ENCODE data around the gene XPO1. TPM values are rescaled to one million over a fixed set of nuclear protein-coding genes. Genes with fewer than 3 reads are reported as not detected.
"Not testable (repeated sequence)": the region's sequence is repeated elsewhere in the genome, so short reads cannot be mapped to it uniquely, and the experiment has no call there.

Gene XPO1, protein sequence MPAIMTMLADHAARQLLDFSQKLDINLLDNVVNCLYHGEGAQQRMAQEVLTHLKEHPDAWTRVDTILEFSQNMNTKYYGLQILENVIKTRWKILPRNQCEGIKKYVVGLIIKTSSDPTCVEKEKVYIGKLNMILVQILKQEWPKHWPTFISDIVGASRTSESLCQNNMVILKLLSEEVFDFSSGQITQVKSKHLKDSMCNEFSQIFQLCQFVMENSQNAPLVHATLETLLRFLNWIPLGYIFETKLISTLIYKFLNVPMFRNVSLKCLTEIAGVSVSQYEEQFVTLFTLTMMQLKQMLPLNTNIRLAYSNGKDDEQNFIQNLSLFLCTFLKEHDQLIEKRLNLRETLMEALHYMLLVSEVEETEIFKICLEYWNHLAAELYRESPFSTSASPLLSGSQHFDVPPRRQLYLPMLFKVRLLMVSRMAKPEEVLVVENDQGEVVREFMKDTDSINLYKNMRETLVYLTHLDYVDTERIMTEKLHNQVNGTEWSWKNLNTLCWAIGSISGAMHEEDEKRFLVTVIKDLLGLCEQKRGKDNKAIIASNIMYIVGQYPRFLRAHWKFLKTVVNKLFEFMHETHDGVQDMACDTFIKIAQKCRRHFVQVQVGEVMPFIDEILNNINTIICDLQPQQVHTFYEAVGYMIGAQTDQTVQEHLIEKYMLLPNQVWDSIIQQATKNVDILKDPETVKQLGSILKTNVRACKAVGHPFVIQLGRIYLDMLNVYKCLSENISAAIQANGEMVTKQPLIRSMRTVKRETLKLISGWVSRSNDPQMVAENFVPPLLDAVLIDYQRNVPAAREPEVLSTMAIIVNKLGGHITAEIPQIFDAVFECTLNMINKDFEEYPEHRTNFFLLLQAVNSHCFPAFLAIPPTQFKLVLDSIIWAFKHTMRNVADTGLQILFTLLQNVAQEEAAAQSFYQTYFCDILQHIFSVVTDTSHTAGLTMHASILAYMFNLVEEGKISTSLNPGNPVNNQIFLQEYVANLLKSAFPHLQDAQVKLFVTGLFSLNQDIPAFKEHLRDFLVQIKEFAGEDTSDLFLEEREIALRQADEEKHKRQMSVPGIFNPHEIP (N-terminal part only)
- total RNA-seq (2013): 97.7 TPM
- polyA plus RNA-seq: 10 to 100 TPM; 19.0 to 36.4 (median 20.9) TPM
- polyA minus RNA-seq: 37.0 and 51.2 TPM in 2 replicates
- 77.7 to 170 (median 129) reads per million in 11 experiments for total RNA-seq

DNA sequence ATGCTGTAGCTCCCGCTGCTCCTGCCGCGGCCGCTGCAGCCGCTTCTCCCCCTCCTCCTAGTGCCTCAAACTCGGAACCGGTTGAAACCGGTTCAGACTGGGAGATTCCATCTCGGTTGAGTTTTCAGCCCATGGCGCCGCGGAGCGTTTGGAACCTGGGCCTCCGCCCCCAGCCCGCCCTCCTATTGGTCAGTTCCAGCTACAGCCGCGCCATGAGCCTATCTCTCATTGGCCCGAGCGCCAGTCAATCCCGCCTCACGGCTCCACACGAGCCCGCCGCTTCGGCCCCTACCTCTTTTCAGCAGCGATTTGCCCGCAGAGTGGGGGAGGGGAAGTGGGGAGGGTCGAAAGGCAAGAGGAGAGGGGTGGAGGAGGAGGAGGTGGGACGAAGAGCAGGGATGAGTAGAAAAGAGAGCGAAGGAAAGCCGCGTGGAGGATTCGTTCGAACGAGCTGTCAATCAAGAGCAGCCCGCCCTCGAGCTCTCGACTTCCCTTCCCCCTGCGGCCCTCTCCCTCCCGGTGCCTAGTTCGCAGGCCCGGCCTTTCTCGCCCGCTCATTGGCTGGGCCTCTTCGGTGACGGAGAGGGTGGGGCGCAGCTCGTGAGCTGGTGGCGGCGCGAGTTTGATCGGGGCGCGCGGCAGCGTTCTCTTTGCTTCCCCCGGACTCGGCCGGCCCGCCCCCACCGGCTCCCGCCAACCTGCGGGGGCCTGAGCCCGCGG lies at the start of gene XPO1:
Gene XPO1 (minus strand): TSS at position 157 of the 720 bp plus-strand sequence. CDS start 4,459 bp downstream, outside the sequence.
- Histone ChIP-seq H4K20me1 (ENCODE audit: insufficient read depth, low read length) (peaks cover 36% of the 10 kb centered on the region), H3K27ac (ENCODE audit: low read depth in 1 of 2, low read length in 2 of 2) (peak within 1 kb of the TSS; percentile 93 to 99), H3K4me2 (replicated peaks; ENCODE audit: extremely low read depth, low read length, poor library complexity, severe bottlenecking) (peak within 1 kb of the TSS; percentile 90), H3K9ac (ENCODE audit: insufficient read depth, low read length, poor library complexity, severe bottlenecking) (peak within 1 kb of the TSS; percentile 92), H3K36me3 (replicated peaks in 1 of 2; ENCODE audit: control insufficient read depth in 1 of 2, insufficient read depth in 2 of 2, low read length in 2 of 2) (no peaks in the 10 kb centered on the region), H3K4me1 (ENCODE audit: control insufficient read depth in 1 of 2, insufficient read depth in 2 of 2, low read length in 2 of 2) (peaks cover 21 to 32% of the 10 kb centered on the region in 2 donors), H3K79me2 (ENCODE audit: insufficient read depth, low read length) (peaks cover 48% of the 10 kb centered on the region), H3K4me3 (replicated peaks in 1 of 3; ENCODE audit: low read depth in 2 of 3, low read length in 3 of 3) (peak within 1 kb of the TSS; percentile 74 to 98 (median 79)), H2AFZ (ENCODE audit: insufficient read depth, low read depth, low read length, poor library complexity, severe bottlenecking) (peak within 1 kb of the TSS; percentile 79), H3K9me3 (replicated peaks in 1 of 2; ENCODE audit: control insufficient read depth in 1 of 2, insufficient read depth in 1 of 2, low read length in 2 of 2) (no peaks in the 10 kb centered on the region), H3K27me3 (ENCODE audit: control insufficient read depth in 2 of 2, insufficient read depth in 2 of 2, low read length in 2 of 2) (no peaks in the 10 kb centered on the region)
- no peaks in the 10 kb centered on the region for H3K9me3 Mint-ChIP-seq
- H3K27me3 Mint-ChIP-seq (ENCODE audit: low read depth in 3 of 3): peaks cover 0 to 2% (median 0%) of the 10 kb centered on the region in 3 donors
- H3K36me3 Mint-ChIP-seq: no peaks in the 10 kb centered on the region
- peaks cover 31% of the 10 kb centered on the region for H3K4me1 Mint-ChIP-seq
- under 1% methylated on average over 48 of the region's 65 CpGs for WGBS (ENCODE audit: insufficient coverage)
- peak within 1 kb of the TSS; percentile 99 to 100 (median 99) for H3K27ac Mint-ChIP-seq
- DNase-seq: peak; percentile 98 to 99 (median 98)
- TF ChIP-seq, protein P1, sequence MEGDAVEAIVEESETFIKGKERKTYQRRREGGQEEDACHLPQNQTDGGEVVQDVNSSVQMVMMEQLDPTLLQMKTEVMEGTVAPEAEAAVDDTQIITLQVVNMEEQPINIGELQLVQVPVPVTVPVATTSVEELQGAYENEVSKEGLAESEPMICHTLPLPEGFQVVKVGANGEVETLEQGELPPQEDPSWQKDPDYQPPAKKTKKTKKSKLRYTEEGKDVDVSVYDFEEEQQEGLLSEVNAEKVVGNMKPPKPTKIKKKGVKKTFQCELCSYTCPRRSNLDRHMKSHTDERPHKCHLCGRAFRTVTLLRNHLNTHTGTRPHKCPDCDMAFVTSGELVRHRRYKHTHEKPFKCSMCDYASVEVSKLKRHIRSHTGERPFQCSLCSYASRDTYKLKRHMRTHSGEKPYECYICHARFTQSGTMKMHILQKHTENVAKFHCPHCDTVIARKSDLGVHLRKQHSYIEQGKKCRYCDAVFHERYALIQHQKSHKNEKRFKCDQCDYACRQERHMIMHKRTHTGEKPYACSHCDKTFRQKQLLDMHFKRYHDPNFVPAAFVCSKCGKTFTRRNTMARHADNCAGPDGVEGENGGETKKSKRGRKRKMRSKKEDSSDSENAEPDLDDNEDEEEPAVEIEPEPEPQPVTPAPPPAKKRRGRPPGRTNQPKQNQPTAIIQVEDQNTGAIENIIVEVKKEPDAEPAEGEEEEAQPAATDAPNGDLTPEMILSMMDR (IDR thresholded peaks at IDR 0.05): no peak
- peak within 1 kb of the TSS; percentile 93 to 95 for H3K4me3 Mint-ChIP-seq
- intact Hi-C loops (cut with micrococcal nuclease): loop anchor here (2.0 to 10.0 kb wide), 9 partner anchors 66 to 1004 kb away; partner anchors contain the start of genes USP34 (in 2 of the 2), B3GNT2 (in 1 of the 2), CCT4 (in 1 of the 2) and FAM161A (in 1 of the 2)

DNA sequence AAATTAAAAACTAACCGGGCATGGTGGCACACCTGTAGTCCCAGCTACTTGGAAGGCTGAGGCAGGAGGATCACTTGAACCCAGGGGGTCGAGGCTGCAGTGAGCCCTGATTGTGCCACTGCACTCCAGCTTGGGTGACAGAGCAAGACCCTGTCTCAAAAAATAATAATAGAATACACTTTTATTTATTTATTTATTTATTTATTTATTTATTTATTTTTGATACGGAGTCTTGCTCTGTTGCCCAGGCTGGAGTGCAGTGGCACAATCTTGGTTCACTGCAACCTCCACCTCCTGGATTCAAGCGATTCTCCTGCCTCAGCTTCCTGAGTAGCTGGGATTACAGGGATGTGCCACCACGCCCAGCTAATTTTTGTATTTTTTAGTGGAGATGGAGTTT lies 48.8 kb upstream of the XPO1 start:
- DNase-seq; intact Hi-C loops (cut with micrococcal nuclease); H3K9me3 Mint-ChIP-seq: not testable (repeated sequence)

More for the DNA sequence above, 48.8 kb upstream of the XPO1 start:
- H3K27ac ChIP-seq (ENCODE audit: low read depth in 1 of 2, low read length in 2 of 2); H3K4me3 Mint-ChIP-seq; H4K20me1 ChIP-seq (ENCODE audit: insufficient read depth, low read length); H3K36me3 ChIP-seq (replicated peaks in 1 of 2; ENCODE audit: control insufficient read depth in 1 of 2, insufficient read depth in 2 of 2, low read length in 2 of 2); H3K27me3 ChIP-seq (ENCODE audit: control insufficient read depth in 2 of 2, insufficient read depth in 2 of 2, low read length in 2 of 2); H3K27me3 Mint-ChIP-seq (ENCODE audit: low read depth in 3 of 3); H3K27ac Mint-ChIP-seq; H3K79me2 ChIP-seq (ENCODE audit: insufficient read depth, low read length); H3K4me3 ChIP-seq (replicated peaks in 1 of 3; ENCODE audit: low read depth in 2 of 3, low read length in 3 of 3); H3K4me1 Mint-ChIP-seq; H2AFZ ChIP-seq (ENCODE audit: insufficient read depth, low read depth, low read length, poor library complexity, severe bottlenecking); H3K4me1 ChIP-seq (ENCODE audit: control insufficient read depth in 1 of 2, insufficient read depth in 2 of 2, low read length in 2 of 2); H3K9me3 ChIP-seq (replicated peaks in 1 of 2; ENCODE audit: control insufficient read depth in 1 of 2, insufficient read depth in 1 of 2, low read length in 2 of 2); H3K36me3 Mint-ChIP-seq; H3K4me2 ChIP-seq (replicated peaks; ENCODE audit: extremely low read depth, low read length, poor library complexity, severe bottlenecking); H3K9ac ChIP-seq (ENCODE audit: insufficient read depth, low read length, poor library complexity, severe bottlenecking): not testable (repeated sequence)
- 90% methylated on average over 2 of the region's 5 CpGs for WGBS (ENCODE audit: insufficient coverage)
